ENCODE measurements around the gene OPRM1. TPM values are rescaled to one million over a fixed set of nuclear protein-coding genes. Genes with fewer than 3 reads are reported as not detected.

The OPRM1 gene
- total RNA-seq, 1 donor from 2014 or later: not detected

- TF ChIP-seq, protein P1, sequence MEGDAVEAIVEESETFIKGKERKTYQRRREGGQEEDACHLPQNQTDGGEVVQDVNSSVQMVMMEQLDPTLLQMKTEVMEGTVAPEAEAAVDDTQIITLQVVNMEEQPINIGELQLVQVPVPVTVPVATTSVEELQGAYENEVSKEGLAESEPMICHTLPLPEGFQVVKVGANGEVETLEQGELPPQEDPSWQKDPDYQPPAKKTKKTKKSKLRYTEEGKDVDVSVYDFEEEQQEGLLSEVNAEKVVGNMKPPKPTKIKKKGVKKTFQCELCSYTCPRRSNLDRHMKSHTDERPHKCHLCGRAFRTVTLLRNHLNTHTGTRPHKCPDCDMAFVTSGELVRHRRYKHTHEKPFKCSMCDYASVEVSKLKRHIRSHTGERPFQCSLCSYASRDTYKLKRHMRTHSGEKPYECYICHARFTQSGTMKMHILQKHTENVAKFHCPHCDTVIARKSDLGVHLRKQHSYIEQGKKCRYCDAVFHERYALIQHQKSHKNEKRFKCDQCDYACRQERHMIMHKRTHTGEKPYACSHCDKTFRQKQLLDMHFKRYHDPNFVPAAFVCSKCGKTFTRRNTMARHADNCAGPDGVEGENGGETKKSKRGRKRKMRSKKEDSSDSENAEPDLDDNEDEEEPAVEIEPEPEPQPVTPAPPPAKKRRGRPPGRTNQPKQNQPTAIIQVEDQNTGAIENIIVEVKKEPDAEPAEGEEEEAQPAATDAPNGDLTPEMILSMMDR (IDR thresholded peaks at IDR 0.05; ENCODE audit: insufficient read depth, low read length, poor library complexity, severe bottlenecking): no peak
- DNase-seq (ENCODE audit: low read depth): no peak
- H3K36me3 ChIP-seq (ENCODE audit: control insufficient read depth, insufficient read depth, low read length): no peaks in the 10 kb centered on the region
- no peak overlapping the region for H3K4me3 ChIP-seq (ENCODE audit: low read depth, low read length)
- H3K27me3 ChIP-seq (ENCODE audit: control insufficient read depth, insufficient read depth, low read length): no peaks in the 10 kb centered on the region
Measured at GRCh38 chr6:154230910-154231595, 192.0 kb downstream of the OPRM1 start.

- Histone ChIP-seq H3K36me3 (ENCODE audit: control insufficient read depth, insufficient read depth, low read length) (no peaks in the 10 kb centered on the region), H3K4me3 (ENCODE audit: low read depth, low read length) (no peak overlapping the region), H3K27me3 (ENCODE audit: control insufficient read depth, insufficient read depth, low read length) (no peaks in the 10 kb centered on the region)
- DNase-seq (ENCODE audit: low read depth): peak; percentile 21
- TF ChIP-seq, protein P1 (IDR thresholded peaks at IDR 0.05; ENCODE audit: insufficient read depth, low read length, poor library complexity, severe bottlenecking): no peak
Measured at GRCh38 chr6:154232013-154232910, 193.2 kb downstream of the OPRM1 start.

DNA sequence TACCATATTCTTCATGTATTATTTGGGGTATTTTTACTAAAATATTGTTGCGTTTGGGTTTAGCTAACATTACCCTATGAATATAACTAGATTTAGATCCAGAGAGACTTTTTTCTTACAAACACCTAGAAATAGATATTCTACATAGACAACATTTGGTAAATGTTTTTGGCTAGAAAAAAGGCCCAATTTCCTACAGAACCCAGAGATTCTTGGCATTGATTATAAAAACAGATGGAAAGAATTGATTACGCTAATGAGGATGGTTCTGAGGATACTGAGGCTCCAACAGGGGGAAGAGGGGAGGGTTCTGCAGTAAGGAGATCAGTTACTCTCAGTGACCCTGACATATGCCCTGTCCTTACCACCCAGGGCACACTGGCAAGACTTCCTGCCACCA lies 194.3 kb downstream of the OPRM1 start:
- Histone ChIP-seq H3K27me3 (ENCODE audit: control insufficient read depth, insufficient read depth, low read length) (no peaks in the 10 kb centered on the region), H3K4me3 (ENCODE audit: low read depth, low read length) (no peak overlapping the region), H3K36me3 (ENCODE audit: control insufficient read depth, insufficient read depth, low read length) (no peaks in the 10 kb centered on the region)
- TF ChIP-seq, protein P1 (IDR thresholded peaks at IDR 0.05; ENCODE audit: insufficient read depth, low read length, poor library complexity, severe bottlenecking): no peak
- DNase-seq (ENCODE audit: low read depth): no peak

DNA sequence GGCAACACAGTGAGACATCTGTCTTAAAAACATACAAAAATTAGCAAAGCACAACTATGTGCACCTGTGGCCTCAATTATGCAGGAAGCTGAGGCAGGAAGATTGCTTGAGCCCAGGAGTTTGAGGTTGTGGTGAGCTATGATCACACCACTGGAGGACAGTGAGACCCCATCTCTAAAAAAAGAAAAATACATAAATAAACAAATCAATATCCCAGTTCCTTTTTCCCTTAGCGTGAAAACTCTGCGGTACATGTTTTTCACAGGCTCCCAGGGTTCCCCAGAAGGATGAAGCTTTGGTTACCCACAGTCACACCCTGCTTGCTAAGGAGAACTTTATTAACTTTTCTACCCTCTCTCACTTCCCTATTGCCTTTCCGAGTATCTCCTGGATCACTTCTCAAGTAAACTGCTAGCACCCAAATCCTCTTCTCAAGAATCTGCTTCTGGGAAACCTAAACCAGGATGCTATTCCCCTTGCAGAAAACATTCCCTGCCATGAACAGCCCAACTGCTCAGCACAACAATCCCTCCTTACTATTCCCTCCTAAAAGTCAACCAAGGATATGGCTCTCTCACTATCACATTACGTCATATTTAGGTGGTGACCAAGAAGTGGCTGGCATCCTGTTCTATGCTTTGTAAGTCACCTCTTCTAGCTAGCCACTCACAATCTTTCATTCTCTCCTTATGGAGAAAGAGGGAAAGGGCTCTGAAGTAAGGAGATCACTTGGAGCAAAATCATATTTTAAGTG lies 195.2 kb downstream of the OPRM1 start:
- no peak for DNase-seq (ENCODE audit: low read depth)
- TF ChIP-seq, protein P1 (IDR thresholded peaks at IDR 0.05; ENCODE audit: insufficient read depth, low read length, poor library complexity, severe bottlenecking): no peak
- H3K36me3 ChIP-seq (ENCODE audit: control insufficient read depth, insufficient read depth, low read length): no peaks in the 10 kb centered on the region
- H3K27me3 ChIP-seq (ENCODE audit: control insufficient read depth, insufficient read depth, low read length): no peaks in the 10 kb centered on the region
- H3K4me3 ChIP-seq (ENCODE audit: low read depth, low read length): no peak overlapping the region

DNA sequence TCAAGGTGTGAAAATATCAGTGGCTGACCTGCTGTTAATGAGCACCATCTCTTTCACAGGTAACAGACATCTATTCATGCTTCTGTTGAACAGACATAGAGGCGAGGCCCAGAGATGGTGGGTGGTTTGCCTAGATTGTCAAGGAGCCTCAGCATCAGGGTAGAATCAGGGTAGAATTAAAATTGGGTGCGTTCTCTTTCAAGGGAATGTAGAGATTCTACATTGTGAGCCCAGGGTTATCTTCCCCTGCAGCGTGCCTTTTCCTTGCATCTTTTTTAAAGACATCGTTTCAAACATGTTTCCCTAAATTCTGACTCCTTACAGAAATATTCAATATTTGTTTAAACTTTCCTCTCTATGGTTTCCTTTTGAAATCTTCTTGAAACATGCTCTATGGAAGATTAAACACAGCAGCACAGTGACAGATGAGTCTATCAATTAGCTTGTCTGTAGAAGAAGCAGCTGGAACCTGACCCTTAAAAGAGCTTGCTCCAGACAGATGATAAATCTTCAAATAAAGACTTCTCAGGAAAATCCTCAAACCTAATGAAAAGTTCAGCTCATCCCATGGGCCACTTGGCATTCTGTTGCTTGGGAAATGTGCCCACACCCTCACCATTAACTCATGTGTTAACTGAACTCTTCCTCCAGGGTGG lies 197.7 kb downstream of the OPRM1 start:
- Histone ChIP-seq H3K4me3 (ENCODE audit: low read depth, low read length) (no peak overlapping the region), H3K36me3 (ENCODE audit: control insufficient read depth, insufficient read depth, low read length) (no peaks in the 10 kb centered on the region), H3K27me3 (ENCODE audit: control insufficient read depth, insufficient read depth, low read length) (no peaks in the 10 kb centered on the region)
- TF ChIP-seq, protein P1 (IDR thresholded peaks at IDR 0.05; ENCODE audit: insufficient read depth, low read length, poor library complexity, severe bottlenecking): no peak
- no peak for DNase-seq (ENCODE audit: low read depth)

Data from kidney epithelial cell (primary cell).